Measurements from ENCODE around the gene MYO18A. TPM values are rescaled to one million over a fixed set of nuclear protein-coding genes. Genes with fewer than 3 reads are reported as not detected.
A peak's percentile ranks its signal among the peaks of the same experiment; 100 is the strongest.

Gene MYO18A
- total RNA-seq, 2 experiments from 2014 or later: 46.3 to 47.1 TPM

- intact Hi-C loops (cut with micrococcal nuclease): no loop called here
- H3K36me3 Mint-ChIP-seq: no peaks in the 10 kb centered on the region
- ChIA-PET CTCF (no interaction called here), POLR2A (no interaction called here)
- no peak overlapping the region for H3K27ac Mint-ChIP-seq
- H3K9me3 Mint-ChIP-seq: no peaks in the 10 kb centered on the region
- DNase-seq: no peak
- no peaks in the 10 kb centered on the region for H3K27me3 Mint-ChIP-seq
- no peak overlapping the region for H3K4me3 Mint-ChIP-seq
- peaks cover 2% of the 10 kb centered on the region for H3K4me1 Mint-ChIP-seq (ENCODE audit: low read depth)
These were observed 121.8 kb downstream of the MYO18A start for GRCh38 chr17:29058391-29058790.

- Mint-ChIP-seq H3K27me3 (no peaks in the 10 kb centered on the region), H3K27ac (no peak overlapping the region), H3K4me1 (ENCODE audit: low read depth) (peaks cover 2% of the 10 kb centered on the region), H3K9me3 (no peaks in the 10 kb centered on the region), H3K36me3 (no peaks in the 10 kb centered on the region), H3K4me3 (no peak overlapping the region)
- DNase-seq: no peak
- ChIA-PET CTCF (no interaction called here), POLR2A (no interaction called here)
- intact Hi-C loops (cut with micrococcal nuclease): no loop called here
These were observed 122.8 kb downstream of the MYO18A start for GRCh38 chr17:29057361-29057760.

- Mint-ChIP-seq H3K27me3 (no peaks in the 10 kb centered on the region), H3K36me3 (no peaks in the 10 kb centered on the region), H3K4me3 (no peak overlapping the region), H3K27ac (no peak overlapping the region), H3K4me1 (ENCODE audit: low read depth) (no peaks in the 10 kb centered on the region), H3K9me3 (no peaks in the 10 kb centered on the region)
- ChIA-PET CTCF (interaction anchor here (0.6 to 2.4 kb wide), 3 partner anchors 62 to 425 kb away, joined by 3 to 12 read pairs (median 4); no protein-coding TSS in a partner anchor), POLR2A (no interaction called here)
- DNase-seq: no peak
- intact Hi-C loops (cut with micrococcal nuclease): no loop called here
These were observed 125.4 kb downstream of the MYO18A start for GRCh38 chr17:29054835-29055234.

- ChIA-PET POLR2A (no interaction called here), CTCF (no interaction called here)
- no peaks in the 10 kb centered on the region for H3K36me3 Mint-ChIP-seq
- peak; percentile 18 for DNase-seq
- no peak overlapping the region for H3K4me3 Mint-ChIP-seq
- peaks cover 5% of the 10 kb centered on the region for H3K27me3 Mint-ChIP-seq
- H3K4me1 Mint-ChIP-seq (ENCODE audit: low read depth): peaks cover 6% of the 10 kb centered on the region
- H3K9me3 Mint-ChIP-seq: no peaks in the 10 kb centered on the region
- H3K27ac Mint-ChIP-seq: no peak overlapping the region
- intact Hi-C loops (cut with micrococcal nuclease): no loop called here
These were observed 128.5 kb downstream of the MYO18A start for GRCh38 chr17:29051731-29052130.

GRCh38 chr17:29051194-29051593 is 129.0 kb downstream of the MYO18A start:
- H3K36me3 Mint-ChIP-seq: no peaks in the 10 kb centered on the region
- no peaks in the 10 kb centered on the region for H3K9me3 Mint-ChIP-seq
- H3K4me1 Mint-ChIP-seq (ENCODE audit: low read depth): peaks cover 6% of the 10 kb centered on the region
- DNase-seq: no peak
- H3K27ac Mint-ChIP-seq: no peak overlapping the region
- CTCF ChIA-PET: interaction anchor here (0.7 to 1.1 kb wide), 2 partner anchors 61 to 86 kb away, joined by 3 read pairs; no protein-coding TSS in a partner anchor
- intact Hi-C loops (cut with micrococcal nuclease): no loop called here
- POLR2A ChIA-PET: no interaction called here
- H3K4me3 Mint-ChIP-seq: no peak overlapping the region
- peaks cover 10% of the 10 kb centered on the region for H3K27me3 Mint-ChIP-seq

- DNase-seq: no peak
- no peaks in the 10 kb centered on the region for H3K9me3 Mint-ChIP-seq
- CTCF ChIA-PET: interaction anchor here (1.1 kb wide), 1 partner anchor 85 kb away, joined by 3 read pairs; no protein-coding TSS in a partner anchor
- H3K36me3 Mint-ChIP-seq: no peaks in the 10 kb centered on the region
- H3K27me3 Mint-ChIP-seq: peaks cover 11% of the 10 kb centered on the region
- no peak overlapping the region for H3K4me3 Mint-ChIP-seq
- no peak overlapping the region for H3K27ac Mint-ChIP-seq
- intact Hi-C loops (cut with micrococcal nuclease): no loop called here
- POLR2A ChIA-PET: no interaction called here
- peaks cover 6% of the 10 kb centered on the region for H3K4me1 Mint-ChIP-seq (ENCODE audit: low read depth)
These were observed 130.0 kb downstream of the MYO18A start for GRCh38 chr17:29050176-29050575.

- no peaks in the 10 kb centered on the region for H3K36me3 Mint-ChIP-seq
These were observed 130.6 kb downstream of the MYO18A start for GRCh38 chr17:29049541-29050145.

GRCh38 chr17:29048440-29049368 is 131.5 kb downstream of the MYO18A start:
- intact Hi-C loops (cut with micrococcal nuclease): no loop called here
- POLR2A ChIA-PET: no interaction called here

More at GRCh38 chr17:29049541-29050145, 130.6 kb downstream of the MYO18A start:
- Mint-ChIP-seq H3K9me3 (no peaks in the 10 kb centered on the region), H3K27ac (no peak overlapping the region), H3K4me1 (ENCODE audit: low read depth) (peaks cover 6% of the 10 kb centered on the region), H3K27me3 (peaks cover 11% of the 10 kb centered on the region), H3K4me3 (no peak overlapping the region)
- ChIA-PET POLR2A (no interaction called here), CTCF (interaction anchor here (1.4 kb wide), 1 partner anchor 23 kb away, joined by 4 read pairs; no protein-coding TSS in a partner anchor)
- no peak for DNase-seq
- intact Hi-C loops (cut with micrococcal nuclease): no loop called here

GRCh38 chr17:29046473-29046839 is 133.7 kb downstream of the MYO18A start:
- peaks cover 16% of the 10 kb centered on the region for H3K27me3 Mint-ChIP-seq
- intact Hi-C loops (cut with micrococcal nuclease): no loop called here
- ChIA-PET CTCF (interaction anchor here (1.9 kb wide), 1 partner anchor 81 kb away, joined by 6 read pairs; no protein-coding TSS in a partner anchor), POLR2A (no interaction called here)
- DNase-seq: no peak
- H3K36me3 Mint-ChIP-seq: no peaks in the 10 kb centered on the region
- H3K27ac Mint-ChIP-seq: no peak overlapping the region
- H3K4me3 Mint-ChIP-seq: no peak overlapping the region
- H3K9me3 Mint-ChIP-seq: no peaks in the 10 kb centered on the region
- H3K4me1 Mint-ChIP-seq (ENCODE audit: low read depth): peaks cover 11% of the 10 kb centered on the region

More at GRCh38 chr17:29048440-29049368, 131.5 kb downstream of the MYO18A start:
- DNase-seq: peak; percentile 10
- no peaks in the 10 kb centered on the region for H3K36me3 Mint-ChIP-seq
- H3K4me1 Mint-ChIP-seq (ENCODE audit: low read depth): peaks cover 6% of the 10 kb centered on the region
- CTCF ChIA-PET: interaction anchor here (1.4 kb wide), 2 partner anchors 24 to 83 kb away, joined by 4 to 5 read pairs; no protein-coding TSS in a partner anchor
- peaks cover 11% of the 10 kb centered on the region for H3K27me3 Mint-ChIP-seq
- H3K9me3 Mint-ChIP-seq: no peaks in the 10 kb centered on the region
- H3K4me3 Mint-ChIP-seq: no peak overlapping the region
- H3K27ac Mint-ChIP-seq: no peak overlapping the region

- Mint-ChIP-seq H3K27ac (no peak overlapping the region), H3K4me3 (no peak overlapping the region), H3K4me1 (ENCODE audit: low read depth) (peaks cover 11% of the 10 kb centered on the region), H3K36me3 (no peaks in the 10 kb centered on the region), H3K9me3 (no peaks in the 10 kb centered on the region), H3K27me3 (peaks cover 16% of the 10 kb centered on the region)
- POLR2A ChIA-PET: no interaction called here
- CTCF ChIA-PET: interaction anchor here (1.9 kb wide), 1 partner anchor 80 kb away, joined by 6 read pairs; no protein-coding TSS in a partner anchor
- intact Hi-C loops (cut with micrococcal nuclease): no loop called here
- DNase-seq: no peak
These were observed 134.3 kb downstream of the MYO18A start for GRCh38 chr17:29045734-29046472.

GRCh38 chr17:29045026-29045425 is 135.2 kb downstream of the MYO18A start:
- DNase-seq: no peak
- Mint-ChIP-seq H3K27ac (no peak overlapping the region), H3K4me1 (ENCODE audit: low read depth) (peaks cover 11% of the 10 kb centered on the region), H3K27me3 (peaks cover 16% of the 10 kb centered on the region), H3K4me3 (no peak overlapping the region), H3K36me3 (no peaks in the 10 kb centered on the region), H3K9me3 (no peaks in the 10 kb centered on the region)
- POLR2A ChIA-PET: no interaction called here
- intact Hi-C loops (cut with micrococcal nuclease): no loop called here
- CTCF ChIA-PET: no interaction called here
